LNCAP (cell line): ENCODE results near the gene SYNGAP1.

Source experiments
- CTCF ChIP-seq: fragments of 450-650 bp; IDR thresholded peaks from 2 replicates; pipeline ENCODE4 v1.5.1; 2017; ENCODE audit warnings: mild to moderate bottlenecking

SYNGAP1 gene

GRCh38 chr6:33492093-33492492, 72.2 kb downstream of the SYNGAP1 start:
- no peak for TF ChIP-seq CTCF

DNA sequence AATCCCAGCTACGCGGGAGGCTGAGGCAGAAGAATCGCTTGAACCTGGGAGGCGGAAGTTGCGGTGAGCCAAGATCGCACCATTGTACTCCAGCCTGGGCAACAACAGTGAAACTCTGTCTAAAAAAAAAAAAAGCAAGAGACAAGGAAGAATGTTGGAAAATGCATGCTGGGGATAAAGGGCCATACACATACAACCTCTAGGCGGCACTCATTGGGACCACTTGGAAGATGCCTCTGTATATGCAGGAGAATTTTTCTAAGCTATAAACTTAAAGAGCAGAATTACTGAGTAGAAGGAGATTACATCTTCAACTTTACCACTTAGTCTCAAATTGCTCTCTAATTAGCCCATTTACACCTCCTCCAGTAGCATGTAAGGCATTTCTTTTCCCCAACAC, 77.3 kb downstream of the SYNGAP1 start:
- TF ChIP-seq CTCF = no peak

- TF ChIP-seq CTCF = no peak
These were observed 82.6 kb downstream of the SYNGAP1 start for GRCh38 chr6:33502486-33502885.

GRCh38 chr6:33504486-33504885, 84.6 kb downstream of the SYNGAP1 start:
- no peak for TF ChIP-seq CTCF
